Esophagus squamous epithelium (tissue), 4 donors: ENCODE measurements around the gene TPSAB1.
"Not testable (repeated sequence)": the region's sequence is repeated elsewhere in the genome, so short reads cannot be mapped to it uniquely, and the experiment has no call there.

Experiments
- CTCF ChIP-seq, 6 experiments: fragments of 450-650 bp in 4 of 6; fragments of 200-600 bp in 2 of 6; sonication (generic) in 2 of 6; IDR thresholded peaks; one replicate each; pipeline ENCODE4 v1.5.1; 2016 to 2019; ENCODE audit warnings: antibody characterized with exemption in 6 of 6, mild to moderate bottlenecking in 4 of 6, moderate library complexity in 4 of 6
- POLR2A ChIP-seq, 4 donors: fragments of 450-650 bp; IDR thresholded peaks; one replicate each; pipeline ENCODE4 v1.6.1; 2017; ENCODE audit warnings: antibody characterized with exemption in 4 of 4, mild to moderate bottlenecking in 4 of 4, moderate library complexity in 3 of 4

DNA sequence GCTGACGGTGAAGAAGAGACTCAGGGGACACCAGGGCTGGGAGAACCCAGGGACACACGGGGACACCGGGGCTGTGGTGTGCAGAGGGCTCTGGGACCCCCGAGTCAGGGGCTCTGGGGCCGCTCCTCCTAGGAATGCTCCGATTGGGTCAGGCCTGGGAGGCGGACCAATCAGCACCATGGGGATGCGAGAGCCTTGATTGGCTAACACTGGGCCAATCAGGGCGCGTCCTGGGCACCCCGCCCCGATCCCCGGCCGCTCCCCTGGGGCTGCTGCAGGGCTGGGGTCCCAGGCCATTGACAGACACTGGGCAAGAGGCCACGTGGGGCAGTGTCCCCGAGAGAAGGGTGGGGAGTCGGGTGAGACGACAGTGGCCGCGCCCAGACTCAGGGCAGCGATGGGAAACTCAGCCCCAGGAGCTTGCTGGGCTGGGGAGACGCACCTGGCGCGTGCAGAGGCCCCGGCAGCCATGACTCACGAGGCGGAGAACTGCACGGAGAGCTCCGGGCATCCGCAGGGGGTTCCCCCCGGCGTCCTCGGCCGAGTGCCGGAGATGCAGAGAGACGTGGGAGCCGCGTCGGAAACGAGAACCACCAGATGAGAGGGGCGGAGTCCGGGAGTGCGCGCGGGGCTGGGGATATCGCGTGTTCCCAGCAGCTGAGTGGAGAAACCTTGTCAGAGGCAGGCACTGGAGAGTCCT is 8.3 kb upstream of the TPSAB1 start:
- TF ChIP-seq CTCF, POLR2A (IDR thresholded peaks at IDR 0.05): not testable (repeated sequence)
